Erythroblast (primary cell): ENCODE data around the gene SF3B1.

ENCODE experiments used
- GATA1 ChIP-seq: IDR thresholded peaks from 2 replicates; pipeline ENCODE4 v1.6.1; 2011; ENCODE audit warnings: low read depth, mild to moderate bottlenecking, control low read depth, low read length, moderate library complexity
- POLR2A ChIP-seq: IDR thresholded peaks from 2 replicates; pipeline ENCODE4 v1.6.1; 2011; ENCODE audit warnings: mild to moderate bottlenecking, low read length

DNA sequence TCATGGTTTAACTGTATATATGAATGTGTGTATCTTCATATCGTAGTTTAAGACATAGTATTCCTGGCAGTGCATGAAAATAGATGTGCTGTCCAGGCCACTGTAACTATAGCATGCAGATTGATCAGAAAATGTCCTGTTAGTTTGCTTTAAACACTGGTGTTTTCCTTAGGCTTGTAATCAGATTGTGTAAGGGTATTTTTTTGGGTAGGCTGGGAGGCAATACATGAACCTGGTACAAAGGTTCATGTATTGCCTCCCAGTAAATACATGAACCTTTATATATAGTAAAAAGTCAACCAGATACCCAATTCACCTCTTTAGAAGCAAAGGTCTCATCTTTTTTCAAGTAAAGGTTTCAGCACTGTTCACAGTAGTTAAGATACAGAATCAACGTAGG is 20.1 kb upstream of the SF3B1 start:
- TF ChIP-seq POLR2A (no peak), GATA1 (no peak)
